Stimulated activated CD4-positive, alpha-beta T cell treated with anti-CD3 and anti-CD28 coated beads, TNF-alpha, amount 100 ng/mL, for 4 hours (primary cell): ENCODE measurements around the gene EML1.

Source experiments
- DNase-seq, 3 experiments: peaks; one replicate each; pipeline ENCODE4 v3.0.0-alpha.2; 2020; ENCODE audit warnings: low read depth in 3 of 3

Gene EML1

GRCh38 chr14:99779751-99780150 is 13.5 kb upstream of the EML1 start:
- DNase-seq, result no peak

GRCh38 chr14:99780690-99781089 is 12.5 kb upstream of the EML1 start:
- DNase-seq, result no peak

- DNase-seq, result no peak
These were observed 12.1 kb upstream of the EML1 start for GRCh38 chr14:99781091-99781490.

- no peak for DNase-seq
These were observed 11.2 kb upstream of the EML1 start for GRCh38 chr14:99781853-99782610.

GRCh38 chr14:99784508-99784907 is 8.7 kb upstream of the EML1 start:
- DNase-seq, result no peak

- no peak for DNase-seq
These were observed 7.8 kb upstream of the EML1 start for GRCh38 chr14:99785426-99785825.

- DNase-seq, result no peak
These were observed 6.7 kb upstream of the EML1 start for GRCh38 chr14:99786511-99786989.

- DNase-seq, result no peak
These were observed 4.5 kb upstream of the EML1 start for GRCh38 chr14:99788713-99789112.

GRCh38 chr14:99789581-99789980 is 3.6 kb upstream of the EML1 start:
- DNase-seq, result no peak

GRCh38 chr14:99790201-99790977 is 2.8 kb upstream of the EML1 start:
- no peak for DNase-seq

- DNase-seq, result no peak
These were observed 2.2 kb upstream of the EML1 start for GRCh38 chr14:99790978-99791376.

GRCh38 chr14:99791476-99792209 is 1.6 kb upstream of the EML1 start:
- DNase-seq, result no peak

- no peak for DNase-seq
These were observed 1.0 kb upstream of the EML1 start for GRCh38 chr14:99792210-99792535.

GRCh38 chr14:99792551-99793212 is 531 bp upstream of the EML1 start:
- DNase-seq, result no peak

- DNase-seq, result no peak
These were observed 1.1 kb downstream of the EML1 start for GRCh38 chr14:99794151-99794780.

GRCh38 chr14:99795046-99795445 is 1.8 kb downstream of the EML1 start:
- DNase-seq, result no peak

GRCh38 chr14:99797231-99797630 is 4.0 kb downstream of the EML1 start:
- DNase-seq, result no peak

- no peak for DNase-seq
These were observed 7.6 kb downstream of the EML1 start for GRCh38 chr14:99800781-99801180.

GRCh38 chr14:99802301-99803105 is 9.3 kb downstream of the EML1 start:
- DNase-seq, result no peak

- DNase-seq, result no peak
These were observed 10.0 kb downstream of the EML1 start for GRCh38 chr14:99803106-99803775.
